Hematopoietic multipotent progenitor cell treated with erythropoietin and hydrocortisone succinate and interleukin-3 and kit ligand, for 15 days (in vitro differentiated cells): ENCODE data around the gene EME2.
A peak's percentile ranks its signal among the peaks of the same experiment; 100 is the strongest.

ENCODE experiments used
- DNase-seq: peaks from one replicate; pipeline ENCODE4 v3.0.0-alpha.2; 2015; ENCODE audit warnings: low spot score

EME2 gene

GRCh38 chr16:1766701-1767100 is 5.9 kb upstream of the EME2 start:
- DNase-seq: no peak

- no peak for DNase-seq
These were observed 5.3 kb upstream of the EME2 start for GRCh38 chr16:1767116-1767994.

GRCh38 chr16:1768061-1768766 is 4.4 kb upstream of the EME2 start:
- no peak for DNase-seq

GRCh38 chr16:1768767-1769401 is 3.7 kb upstream of the EME2 start:
- no peak for DNase-seq

GRCh38 chr16:1769402-1770300 is 3.0 kb upstream of the EME2 start:
- no peak for DNase-seq

GRCh38 chr16:1770328-1771187 is 2.1 kb upstream of the EME2 start:
- peak; percentile 4 for DNase-seq

- DNase-seq: peak; percentile 61
These were observed 1.3 kb upstream of the EME2 start, which contains the start of gene NME3 for GRCh38 chr16:1771188-1771863. NME3 (minus strand) TSS chr16:1771543; CDS start chr16:1771534, 9 bp downstream.

GRCh38 chr16:1771864-1772361 is 697 bp upstream of the EME2 start:
- no peak for DNase-seq

- DNase-seq: peak; percentile 83
These were observed 495 bp downstream of the EME2 start, which contains the start of gene MRPS34 for GRCh38 chr16:1772908-1773702. MRPS34 (minus strand) TSS chr16:1773134; CDS start chr16:1773119, 15 bp downstream.

- DNase-seq: peak; percentile 17
These were observed 1.3 kb downstream of the EME2 start for GRCh38 chr16:1773703-1774447.

GRCh38 chr16:1774448-1774780 is 1.8 kb downstream of the EME2 start:
- no peak for DNase-seq

- DNase-seq: no peak
These were observed 2.6 kb downstream of the EME2 start for GRCh38 chr16:1775006-1775845.

- no peak for DNase-seq
These were observed 3.4 kb downstream of the EME2 start for GRCh38 chr16:1775846-1776671.

GRCh38 chr16:1776672-1776955 is 4.0 kb downstream of the EME2 start:
- no peak for DNase-seq

GRCh38 chr16:1776991-1777374 is 4.4 kb downstream of the EME2 start:
- no peak for DNase-seq

- DNase-seq: no peak
These were observed 5.0 kb downstream of the EME2 start for GRCh38 chr16:1777375-1778199.
